ENCODE data around the gene TRPV5.

GRCh38 chr7:142948603-142949002, 15.1 kb upstream of the TRPV5 start:
- no peak for TF ChIP-seq EZH2 (IDR thresholded peaks at IDR 0.05; ENCODE audit: insufficient read depth, poor library complexity, severe bottlenecking)
- no peak for TF ChIP-seq EZH2phosphoT487 (IDR thresholded peaks at IDR 0.05; ENCODE audit: insufficient read depth, low read depth)
